ENCODE results near the gene ANKUB1. TPM values are rescaled to one million over a fixed set of nuclear protein-coding genes. Genes with fewer than 3 reads are reported as not detected.

Gene ANKUB1
- total RNA-seq, 1 donor from 2014 or later, result not detected

- Mint-ChIP-seq H3K4me3 (no peak overlapping the region), H3K27me3 (ENCODE audit: insufficient read depth) (no peaks in the 10 kb centered on the region), H3K9me3 (no peaks in the 10 kb centered on the region), H3K27ac (no peak overlapping the region), H3K4me1 (ENCODE audit: low read depth) (no peaks in the 10 kb centered on the region), H3K36me3 (ENCODE audit: low read depth) (peaks cover 34% of the 10 kb centered on the region)
- intact Hi-C loops (cut with micrococcal nuclease), result no loop called here
- DNase-seq (ENCODE audit: low spot score), result no peak
Observed at GRCh38 chr3:149744151-149744550, 48.2 kb downstream of the ANKUB1 start.

GRCh38 chr3:149739396-149739795, 53.0 kb downstream of the ANKUB1 start:
- Mint-ChIP-seq H3K36me3 (ENCODE audit: low read depth) (peaks cover 12% of the 10 kb centered on the region), H3K4me3 (no peak overlapping the region), H3K9me3 (no peaks in the 10 kb centered on the region), H3K4me1 (ENCODE audit: low read depth) (no peaks in the 10 kb centered on the region), H3K27ac (no peak overlapping the region), H3K27me3 (ENCODE audit: insufficient read depth) (no peaks in the 10 kb centered on the region)
- intact Hi-C loops (cut with micrococcal nuclease), result no loop called here
- DNase-seq (ENCODE audit: low spot score), result no peak

GRCh38 chr3:149738876-149739275, 53.5 kb downstream of the ANKUB1 start:
- Mint-ChIP-seq H3K27ac (no peak overlapping the region), H3K4me3 (no peak overlapping the region), H3K27me3 (ENCODE audit: insufficient read depth) (no peaks in the 10 kb centered on the region), H3K9me3 (no peaks in the 10 kb centered on the region), H3K36me3 (ENCODE audit: low read depth) (peaks cover 11% of the 10 kb centered on the region), H3K4me1 (ENCODE audit: low read depth) (no peaks in the 10 kb centered on the region)
- no peak for DNase-seq (ENCODE audit: low spot score)
- intact Hi-C loops (cut with micrococcal nuclease), result no loop called here

GRCh38 chr3:149736953-149737205, 55.5 kb downstream of the ANKUB1 start:
- H3K4me3 Mint-ChIP-seq, result no peak overlapping the region
- no peak for DNase-seq (ENCODE audit: low spot score)
- peaks cover 10% of the 10 kb centered on the region for H3K36me3 Mint-ChIP-seq (ENCODE audit: low read depth)
- no peaks in the 10 kb centered on the region for H3K27me3 Mint-ChIP-seq (ENCODE audit: insufficient read depth)
- no peak overlapping the region for H3K27ac Mint-ChIP-seq
- intact Hi-C loops (cut with micrococcal nuclease), result no loop called here
- H3K4me1 Mint-ChIP-seq (ENCODE audit: low read depth), result no peaks in the 10 kb centered on the region
- no peaks in the 10 kb centered on the region for H3K9me3 Mint-ChIP-seq

- H3K27me3 Mint-ChIP-seq (ENCODE audit: insufficient read depth), result no peaks in the 10 kb centered on the region
- H3K27ac Mint-ChIP-seq, result no peak overlapping the region
- H3K36me3 Mint-ChIP-seq (ENCODE audit: low read depth), result peaks cover 6% of the 10 kb centered on the region
- H3K4me1 Mint-ChIP-seq (ENCODE audit: low read depth), result no peaks in the 10 kb centered on the region
- intact Hi-C loops (cut with micrococcal nuclease), result no loop called here
- DNase-seq (ENCODE audit: low spot score), result no peak
- no peaks in the 10 kb centered on the region for H3K9me3 Mint-ChIP-seq
- H3K4me3 Mint-ChIP-seq, result no peak overlapping the region
Observed at GRCh38 chr3:149736175-149736952, 56.0 kb downstream of the ANKUB1 start.

DNA sequence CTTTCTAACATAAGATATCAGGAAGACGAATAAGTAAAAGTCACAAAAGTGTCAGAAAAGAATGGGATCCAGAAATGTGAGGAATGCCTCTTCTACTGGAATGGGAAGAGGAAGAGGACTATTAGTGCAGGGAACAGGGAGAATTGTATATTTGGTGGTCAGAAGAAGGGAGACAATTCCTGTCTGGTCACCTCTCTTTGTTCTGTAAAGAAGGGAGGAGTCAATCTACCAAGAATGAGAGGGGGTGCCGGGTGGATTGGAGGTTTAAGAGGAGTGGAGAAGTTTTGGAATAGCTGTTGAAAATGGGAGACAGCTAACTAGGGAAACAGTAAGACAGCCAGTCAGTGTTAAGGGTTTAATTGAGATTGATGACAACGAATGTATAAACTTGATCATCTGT, 60.1 kb downstream of the ANKUB1 start:
- Mint-ChIP-seq H3K27me3 (ENCODE audit: insufficient read depth) (no peaks in the 10 kb centered on the region), H3K4me1 (ENCODE audit: low read depth) (no peaks in the 10 kb centered on the region), H3K9me3 (no peaks in the 10 kb centered on the region), H3K36me3 (ENCODE audit: low read depth) (no peaks in the 10 kb centered on the region), H3K27ac (no peak overlapping the region), H3K4me3 (no peak overlapping the region)
- intact Hi-C loops (cut with micrococcal nuclease), result no loop called here
- DNase-seq (ENCODE audit: low spot score), result no peak

GRCh38 chr3:149727656-149728055, 64.7 kb downstream of the ANKUB1 start:
- intact Hi-C loops (cut with micrococcal nuclease), result loop anchor here (1.0 kb wide), 2 partner anchors 24 to 107 kb away; no protein-coding TSS in a partner anchor
- H3K27ac Mint-ChIP-seq, result no peak overlapping the region

DNA sequence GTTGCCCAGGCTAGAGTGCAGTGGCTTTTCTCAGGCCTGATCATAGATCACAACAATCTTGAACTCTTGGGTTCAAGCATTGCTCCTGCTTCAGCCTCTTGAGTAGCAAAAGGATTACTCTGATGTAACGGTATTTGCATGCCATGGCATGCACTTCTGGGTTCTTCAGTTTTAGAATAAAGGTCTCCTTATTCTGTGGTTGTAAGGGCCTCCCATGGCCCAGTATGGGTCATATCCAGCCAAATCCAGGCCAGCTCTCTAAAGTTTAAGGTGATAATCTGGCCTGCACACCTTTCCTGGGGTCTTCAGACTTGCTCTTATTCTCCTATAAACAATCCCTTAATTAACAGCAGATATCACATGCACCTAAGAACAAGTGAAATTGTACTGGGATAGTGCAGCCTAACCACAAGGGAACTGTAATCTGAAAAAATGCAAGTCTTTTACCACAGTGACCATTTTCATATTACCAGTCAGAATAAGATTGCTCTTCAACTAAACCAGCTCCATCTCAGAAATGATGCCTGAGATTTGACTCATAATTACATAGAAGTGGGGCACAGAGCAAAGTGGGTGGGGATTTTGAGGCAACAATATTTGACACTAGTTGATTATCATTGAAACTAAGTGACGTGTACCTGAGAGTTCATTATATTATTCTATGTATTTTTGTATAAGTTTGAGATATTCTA, 65.5 kb downstream of the ANKUB1 start:
- intact Hi-C loops (cut with micrococcal nuclease), result loop anchor here (1.0 kb wide), 2 partner anchors 24 to 107 kb away; no protein-coding TSS in a partner anchor
- no peaks in the 10 kb centered on the region for H3K36me3 Mint-ChIP-seq (ENCODE audit: low read depth)
- no peak for DNase-seq (ENCODE audit: low spot score)
- no peak overlapping the region for H3K27ac Mint-ChIP-seq
- no peaks in the 10 kb centered on the region for H3K4me1 Mint-ChIP-seq (ENCODE audit: low read depth)
- H3K27me3 Mint-ChIP-seq (ENCODE audit: insufficient read depth), result peaks cover 7% of the 10 kb centered on the region
- no peaks in the 10 kb centered on the region for H3K9me3 Mint-ChIP-seq
- H3K4me3 Mint-ChIP-seq, result no peak overlapping the region

More at GRCh38 chr3:149727656-149728055, 64.7 kb downstream of the ANKUB1 start:
- no peaks in the 10 kb centered on the region for H3K36me3 Mint-ChIP-seq (ENCODE audit: low read depth)
- no peak for DNase-seq (ENCODE audit: low spot score)
- peaks cover 5% of the 10 kb centered on the region for H3K27me3 Mint-ChIP-seq (ENCODE audit: insufficient read depth)
- H3K4me3 Mint-ChIP-seq, result no peak overlapping the region
- no peaks in the 10 kb centered on the region for H3K9me3 Mint-ChIP-seq
- H3K4me1 Mint-ChIP-seq (ENCODE audit: low read depth), result no peaks in the 10 kb centered on the region

GRCh38 chr3:149723781-149724180, 68.6 kb downstream of the ANKUB1 start:
- DNase-seq (ENCODE audit: low spot score), result no peak
- H3K27me3 Mint-ChIP-seq (ENCODE audit: insufficient read depth), result peaks cover 14% of the 10 kb centered on the region
- no peaks in the 10 kb centered on the region for H3K36me3 Mint-ChIP-seq (ENCODE audit: low read depth)
- H3K27ac Mint-ChIP-seq, result no peak overlapping the region
- intact Hi-C loops (cut with micrococcal nuclease), result no loop called here
- no peak overlapping the region for H3K4me3 Mint-ChIP-seq
- H3K4me1 Mint-ChIP-seq (ENCODE audit: low read depth), result no peaks in the 10 kb centered on the region
- H3K9me3 Mint-ChIP-seq, result peaks cover 12% of the 10 kb centered on the region

- no peak for DNase-seq (ENCODE audit: low spot score)
- no peak overlapping the region for H3K27ac Mint-ChIP-seq
- H3K27me3 Mint-ChIP-seq (ENCODE audit: insufficient read depth), result peaks cover 14% of the 10 kb centered on the region
- no peaks in the 10 kb centered on the region for H3K36me3 Mint-ChIP-seq (ENCODE audit: low read depth)
- no peaks in the 10 kb centered on the region for H3K4me1 Mint-ChIP-seq (ENCODE audit: low read depth)
- H3K4me3 Mint-ChIP-seq, result no peak overlapping the region
- peaks cover 12% of the 10 kb centered on the region for H3K9me3 Mint-ChIP-seq
- intact Hi-C loops (cut with micrococcal nuclease), result no loop called here
Observed at GRCh38 chr3:149720918-149721317, 71.4 kb downstream of the ANKUB1 start.

- Mint-ChIP-seq H3K36me3 (ENCODE audit: low read depth) (no peaks in the 10 kb centered on the region), H3K27me3 (ENCODE audit: insufficient read depth) (peaks cover 10% of the 10 kb centered on the region), H3K9me3 (peaks cover 12% of the 10 kb centered on the region), H3K4me1 (ENCODE audit: low read depth) (no peaks in the 10 kb centered on the region), H3K27ac (no peak overlapping the region), H3K4me3 (no peak overlapping the region)
- DNase-seq (ENCODE audit: low spot score), result peak; percentile 2
- intact Hi-C loops (cut with micrococcal nuclease), result loop anchor here (1.0 to 5.0 kb wide), 6 partner anchors 60 to 225 kb away; partner anchors contain the start of gene WWTR1
Observed at GRCh38 chr3:149717391-149718056, 74.8 kb downstream of the ANKUB1 start.

GRCh38 chr3:149716984-149717383, 75.4 kb downstream of the ANKUB1 start:
- Mint-ChIP-seq H3K4me3 (no peak overlapping the region), H3K27ac (no peak overlapping the region), H3K4me1 (ENCODE audit: low read depth) (no peaks in the 10 kb centered on the region), H3K27me3 (ENCODE audit: insufficient read depth) (peaks cover 8% of the 10 kb centered on the region), H3K9me3 (peaks cover 12% of the 10 kb centered on the region), H3K36me3 (ENCODE audit: low read depth) (no peaks in the 10 kb centered on the region)
- intact Hi-C loops (cut with micrococcal nuclease), result loop anchor here (1.0 to 5.0 kb wide), 6 partner anchors 60 to 225 kb away; partner anchors contain the start of gene WWTR1
- no peak for DNase-seq (ENCODE audit: low spot score)

DNA sequence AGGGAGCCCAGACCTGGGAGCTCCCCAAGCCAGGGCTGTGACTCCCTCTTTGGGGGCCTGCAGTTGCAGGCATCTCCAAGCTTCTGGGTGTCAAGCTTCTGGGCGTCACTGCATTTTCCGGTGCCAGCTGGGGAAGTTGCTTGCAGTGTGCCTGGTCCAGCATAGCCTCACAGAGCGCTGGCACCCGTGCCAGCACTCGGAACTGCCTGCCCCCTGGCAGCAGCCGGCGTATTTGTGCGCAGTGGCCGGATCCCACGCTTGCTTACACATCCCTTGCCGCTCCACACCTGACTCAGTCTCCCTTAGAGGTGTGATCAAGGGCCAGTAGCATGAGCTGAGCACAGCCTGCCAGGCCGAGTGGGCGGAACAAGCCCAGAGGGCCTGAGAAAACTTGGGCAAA, 77.1 kb downstream of the ANKUB1 start:
- peaks cover 9% of the 10 kb centered on the region for H3K27me3 Mint-ChIP-seq (ENCODE audit: insufficient read depth)
- H3K36me3 Mint-ChIP-seq (ENCODE audit: low read depth), result no peaks in the 10 kb centered on the region
- no peak overlapping the region for H3K27ac Mint-ChIP-seq
- intact Hi-C loops (cut with micrococcal nuclease), result loop anchor here (5.0 kb wide), 2 partner anchors 58 to 223 kb away; partner anchors contain the start of gene WWTR1
- no peaks in the 10 kb centered on the region for H3K4me1 Mint-ChIP-seq (ENCODE audit: low read depth)
- no peak overlapping the region for H3K4me3 Mint-ChIP-seq
- DNase-seq (ENCODE audit: low spot score), result no peak
- no peaks in the 10 kb centered on the region for H3K9me3 Mint-ChIP-seq
